ENCODE data around the gene CUX1. TPM values are rescaled to one million over a fixed set of nuclear protein-coding genes. Genes with fewer than 3 reads are reported as not detected.

Gene CUX1
- total and polyA plus RNA-seq, 10 of the 15 experiments (the other 5 are each of a cell fraction or from before 2014, with no cell fraction given): 6.1 to 48.6 (median 25.9) TPM

- no peaks in the 10 kb centered on the region; the same call in 2 of the 3 replicates for H3K9me3 ChIP-seq (replicated peaks; ENCODE audit: control insufficient read depth, insufficient read depth, low read length)
- H3K9ac ChIP-seq (ENCODE audit: control insufficient read depth, insufficient read depth, low read length): no peak overlapping the region
- ChIA-PET RAD21 (ENCODE audit: unreplicated experiment) (interaction anchor here (1.4 to 3.6 kb wide), 3 partner anchors 16 to 47 kb away, joined by 5 to 28 read pairs (median 9); no protein-coding TSS in a partner anchor), POLR2A (interaction anchor here (0.8 to 1.3 kb wide), 2 partner anchors 18 to 42 kb away, joined by 3 to 5 read pairs; no protein-coding TSS in a partner anchor), CTCF (no interaction called here), SMC1A (ENCODE audit: uncharacterized antibody, unreplicated experiment) (interaction anchor here (3.7 kb wide), 1 partner anchor 46 kb away, joined by 21 read pairs; no protein-coding TSS in a partner anchor)
- H4K20me1 ChIP-seq (ENCODE audit: control insufficient read depth, insufficient read depth): no peaks in the 10 kb centered on the region
- H3K36me3 ChIP-seq (ENCODE audit: control insufficient read depth in 2 of 2, insufficient read depth in 2 of 2, low read length in 1 of 2): peaks cover 0 to 1% of the 10 kb centered on the region in 2 experiments; a peak in 1 of 4 replicates
- FAIRE-seq (no peak), ATAC-seq (peak; percentile 88), DNase-seq (ENCODE audit: low read depth, low spot score) (no peak)
- H3K4me1 ChIP-seq (ENCODE audit: control insufficient read depth, insufficient read depth, low read length): peaks cover 60% of the 10 kb centered on the region
- H3K4me2 ChIP-seq (ENCODE audit: control insufficient read depth, insufficient read depth): no peak overlapping the region
- no peaks in the 10 kb centered on the region for H3K27me3 ChIP-seq (replicated peaks in 1 of 2; ENCODE audit: control insufficient read depth in 2 of 2, insufficient read depth in 2 of 2, low read length in 1 of 2)
- in situ Hi-C loops (cut with MboI) (no loop called here), intact Hi-C loops (cut with micrococcal nuclease; ENCODE audit: unreplicated experiment) (loop anchor here (10.0 kb wide), 1 partner anchor 296 kb away; no protein-coding TSS in a partner anchor)
- no peak overlapping the region for H2AFZ ChIP-seq (ENCODE audit: control insufficient read depth, low read depth, low read length)
- TF ChIP-seq STAT3 (IDR thresholded peaks at IDR 0.05; ENCODE audit: low read depth, low read length) (no peak), FOXM1 (IDR thresholded peaks at IDR 0.05; ENCODE audit: low read depth, low read length) (0 out of 2 replicates have a peak, but pooled peaks have one; percentile 16), ZBTB33 (IDR thresholded peaks at IDR 0.05) (peak; percentile 74), ATF7 (IDR thresholded peaks at IDR 0.05; ENCODE audit: low read depth) (0 out of 2 replicates have a peak, but pooled peaks have one; percentile 35), BCL3 (IDR thresholded peaks at IDR 0.05; ENCODE audit: borderline replicate concordance, insufficient read depth, low read depth, low read length, poor library complexity, severe bottlenecking) (no peak), EED (IDR thresholded peaks at IDR 0.05; ENCODE audit: low read depth) (peak; percentile 77), RUNX3 (IDR thresholded peaks at IDR 0.05; ENCODE audit: low read length) (peak; percentile 30; the same call in 1 of the 2 replicates), ZBTB11 (CRISPR knock-in tag; IDR thresholded peaks at IDR 0.05) (no peak), SPI1 (IDR thresholded peaks at IDR 0.05; ENCODE audit: borderline replicate concordance, insufficient read depth, low read depth, low read length) (peak; percentile 74), MEF2B (IDR thresholded peaks at IDR 0.05; ENCODE audit: partially characterized antibody, poor library complexity, severe bottlenecking) (peak; percentile 50), CREM (IDR thresholded peaks at IDR 0.05; ENCODE audit: low read depth) (0 out of 2 replicates have a peak, but pooled peaks have one; percentile 24), TCF12 (IDR thresholded peaks at IDR 0.05; ENCODE audit: low read depth, low read length) (0 out of 2 replicates have a peak, but pooled peaks have one; percentile 6), CBX5 (IDR thresholded peaks at IDR 0.05; ENCODE audit: low read depth) (0 out of 2 replicates have a peak, but pooled peaks have one; percentile 66), IKZF2 (IDR thresholded peaks at IDR 0.05) (peak; percentile 32 to 43; a peak in 2 of 4 replicates), GABPA (IDR thresholded peaks at IDR 0.05; ENCODE audit: low read depth) (no peak), SMARCA5 (IDR thresholded peaks at IDR 0.05) (peak; percentile 58; the same call in 1 of the 2 replicates), IKZF1 (conservative IDR thresholded peaks at IDR 0.05) (peak; percentile 39; the same call in 1 of the 2 replicates), KAT2A (conservative IDR thresholded peaks at IDR 0.05; ENCODE audit: control insufficient read depth, low read depth, low read length) (no peak)
- no peak overlapping the region for H3K27ac ChIP-seq (ENCODE audit: control insufficient read depth, insufficient read depth)
- WGBS (ENCODE audit: insufficient coverage, insufficient replicate concordance, low lambda C conversion rate, missing lambda C conversion rate): 43% methylated on average over 8 of the region's 8 CpGs
- no peak overlapping the region for H3K4me3 ChIP-seq
- no TSS peak for BruUV-seq (replicated peaks)
- peaks cover 12% of the 10 kb centered on the region for H3K79me2 ChIP-seq (ENCODE audit: control insufficient read depth, insufficient read depth, low read length)
Observed at GRCh38 chr7:101939136-101939695, 121.8 kb downstream of the CUX1 start.
